HG03342 (cell line): Measurements from ENCODE around the gene PUM2.
"Not testable (repeated sequence)": the region's sequence is repeated elsewhere in the genome, so short reads cannot be mapped to it uniquely, and the experiment has no call there.

Experiments
- ATAC-seq: cut with Tn5 transposase; IDR thresholded peaks from one replicate; pipeline ENCODE4 v1.9.1; 2021; ENCODE audit warnings: mild to moderate bottlenecking, moderate library complexity; ENCODE audit not compliant: unreplicated experiment

The PUM2 gene

GRCh38 chr2:20236496-20236895 lies 114.1 kb downstream of the PUM2 start:
- ATAC-seq: no peak

GRCh38 chr2:20235655-20236305 lies 114.9 kb downstream of the PUM2 start:
- ATAC-seq: no peak

GRCh38 chr2:20234597-20234996 lies 116.0 kb downstream of the PUM2 start:
- ATAC-seq: not testable (repeated sequence)

GRCh38 chr2:20232837-20233207 lies 117.8 kb downstream of the PUM2 start:
- ATAC-seq: no peak

GRCh38 chr2:20231598-20232026 lies 119.0 kb downstream of the PUM2 start:
- ATAC-seq: no peak

- no peak for ATAC-seq
Observed at GRCh38 chr2:20231159-20231558, 119.5 kb downstream of the PUM2 start.

GRCh38 chr2:20230114-20230425 lies 120.6 kb downstream of the PUM2 start:
- ATAC-seq: no peak

- no peak for ATAC-seq
Observed at GRCh38 chr2:20229322-20230113, 121.1 kb downstream of the PUM2 start.

GRCh38 chr2:20227894-20228505 lies 122.6 kb downstream of the PUM2 start:
- ATAC-seq: no peak

- ATAC-seq: no peak
Observed at GRCh38 chr2:20226152-20226545, 124.5 kb downstream of the PUM2 start.

GRCh38 chr2:20225294-20226151 lies 125.1 kb downstream of the PUM2 start:
- peak; percentile 52 for ATAC-seq

GRCh38 chr2:20224716-20225293 lies 125.8 kb downstream of the PUM2 start, which contains the start of gene SDC1:
Gene SDC1 (minus strand): TSS chr2:20225130. CDS start chr2:20224867, 263 bp downstream.
- ATAC-seq: peak; percentile 21

- peak; percentile 31 for ATAC-seq
Observed at GRCh38 chr2:20224164-20224715, 126.4 kb downstream of the PUM2 start.

GRCh38 chr2:20223407-20224163 lies 127.1 kb downstream of the PUM2 start:
- peak; percentile 20 for ATAC-seq

- ATAC-seq: peak; percentile 1
Observed at GRCh38 chr2:20222769-20223406, 127.8 kb downstream of the PUM2 start.

- no peak for ATAC-seq
Observed at GRCh38 chr2:20222014-20222768, 128.5 kb downstream of the PUM2 start.

GRCh38 chr2:20221555-20221973 lies 129.1 kb downstream of the PUM2 start:
- ATAC-seq: no peak

GRCh38 chr2:20220806-20221554 lies 129.7 kb downstream of the PUM2 start:
- ATAC-seq: no peak
